H1 (cell line): Measurements from ENCODE around the gene PALM2AKAP2. TPM values are rescaled to one million over a fixed set of nuclear protein-coding genes. Genes with fewer than 3 reads are reported as not detected.

Source experiments
- CTCF ChIA-PET: fragments of 300-600 bp; sonication (Branson Sonifier 250); formaldehyde crosslinking; loops from one replicate; lab custom pipeline; 2021; ENCODE audit not compliant: partially characterized antibody; lab: Charles Lee
- POLR2A ChIA-PET: fragments of 300-600 bp; sonication (Branson Sonifier 250); formaldehyde crosslinking; loops from one replicate; lab custom pipeline; 2021; ENCODE audit warnings: inconsistent platforms; ENCODE audit not compliant: partially characterized antibody; lab: Charles Lee
- DNase-seq, 2 experiments: peaks; one replicate each; pipeline versions ENCODE4 v3.0.0 to v3.0.0-alpha.2; 2010 to 2022; ENCODE audit warnings: low spot score in 2 of 2, low read depth in 1 of 2, mixed read lengths in 1 of 2
- FAIRE-seq: peaks from 2 replicates; lab custom pipeline; 2011; peaks lifted over from hg19 to GRCh38; lab: Jason Lieb, UNC
- H2AFZ ChIP-seq: 2 replicates; pipeline ENCODE4 v1.8.1; 2012; ENCODE audit warnings: low read length, inconsistent platforms
- H2AK5ac ChIP-seq: 2 replicates; pipeline ENCODE4 v1.6.1; 2013; ENCODE audit warnings: low read depth, low read length
- H2BK120ac ChIP-seq: replicated peaks from 2 replicates; pipeline ENCODE3; 2013; ENCODE audit warnings: low read depth, low read length, inconsistent platforms
- H2BK12ac ChIP-seq: 2 replicates; pipeline ENCODE4 v1.6.1; 2013; ENCODE audit warnings: low read depth, low read length
- H2BK15ac ChIP-seq: 2 replicates; pipeline ENCODE4 v1.6.1; 2013; ENCODE audit warnings: low read length
- H2BK20ac ChIP-seq: 2 replicates; pipeline ENCODE4 v1.6.1; 2013; ENCODE audit warnings: low read length
- H2BK5ac ChIP-seq: 2 replicates; pipeline ENCODE4 v1.6.1; 2013; ENCODE audit warnings: low read depth, low read length
- H3K14ac ChIP-seq: 2 replicates; pipeline ENCODE4 v1.6.1; 2013; ENCODE audit warnings: inconsistent platforms; ENCODE audit not compliant: insufficient read length
- H3K18ac ChIP-seq: 2 replicates; pipeline ENCODE4 v1.6.1; 2013; ENCODE audit warnings: low read length; ENCODE audit errors: extremely low read depth
- H3K23ac ChIP-seq: 2 replicates; pipeline ENCODE4 v1.6.1; 2013; ENCODE audit warnings: inconsistent platforms; ENCODE audit not compliant: insufficient read length
- H3K23me2 ChIP-seq: 2 replicates; pipeline ENCODE4 v1.6.1; 2013; ENCODE audit warnings: low read depth, low read length
- H3K27ac ChIP-seq: 2 replicates; pipeline ENCODE4 v1.6.1; 2011; ENCODE audit warnings: low read depth, low read length, inconsistent platforms
- H3K27me3 ChIP-seq, 4 experiments: replicated peaks in 1 of 4; 1 replicate in 1 of 4; 2 replicates in 3 of 4; pipeline versions ENCODE4 v1.6.1 to v1.8.1; 2011 to 2013; ENCODE audit warnings: low read length in 3 of 4, mild to moderate bottlenecking in 3 of 4, inconsistent platforms in 2 of 4, mixed read lengths in 2 of 4, moderate library complexity in 1 of 4; ENCODE audit not compliant: control insufficient read depth in 3 of 4, insufficient read depth in 3 of 4; ENCODE audit errors: extremely low read depth in 1 of 4
- H3K36me3 ChIP-seq, 4 experiments: 2 replicates each; pipeline versions ENCODE4 v1.6.1 to v1.8.1; 2011 to 2013; ENCODE audit warnings: mild to moderate bottlenecking in 4 of 4, low read length in 3 of 4, moderate library complexity in 2 of 4, control low read depth in 1 of 4, inconsistent platforms in 1 of 4; ENCODE audit not compliant: insufficient read depth in 4 of 4, control insufficient read depth in 2 of 4
- H3K4ac ChIP-seq: replicated peaks from 2 replicates; pipeline ENCODE3; 2013; ENCODE audit warnings: low read length, low read depth, mixed read lengths, inconsistent platforms; ENCODE audit not compliant: insufficient read length
- H3K4me1 ChIP-seq, 4 experiments: replicated peaks in 1 of 4; 1 replicate in 1 of 4; 2 replicates in 3 of 4; pipeline versions ENCODE4 v1.6.1 to v1.8.1; 2011 to 2013; ENCODE audit warnings: low read length in 3 of 4, inconsistent platforms in 2 of 4, mixed read lengths in 1 of 4; ENCODE audit not compliant: insufficient read depth in 4 of 4, control insufficient read depth in 3 of 4
- H3K4me2 ChIP-seq, 2 experiments: 2 replicates each; pipeline versions ENCODE4 v1.6.1 to v1.8.1; 2011 to 2013; ENCODE audit warnings: low read depth in 2 of 2, low read length in 2 of 2, control low read depth in 1 of 2, inconsistent platforms in 1 of 2, mild to moderate bottlenecking in 1 of 2; ENCODE audit not compliant: insufficient read depth in 1 of 2
- H3K4me3 ChIP-seq, 4 experiments: fragments of 200-600, 300-600 bp in 1 of 4; sonication (generic), shearing (Covaris generic), sonication (Bioruptor Twin) in 1 of 4; 2 replicates each; pipeline versions ENCODE4 v1.5.1 to v1.8.1; 2011 to 2016; ENCODE audit warnings: low read length in 4 of 4, low read depth in 3 of 4, control low read depth in 2 of 4, inconsistent platforms in 2 of 4, mild to moderate bottlenecking in 2 of 4, mixed read lengths in 1 of 4, moderate library complexity in 1 of 4; ENCODE audit not compliant: insufficient read depth in 2 of 4; ENCODE audit errors: extremely low read depth in 1 of 4
- H3K56ac ChIP-seq: replicated peaks from 2 replicates; pipeline ENCODE3; 2013; ENCODE audit warnings: low read depth, mild to moderate bottlenecking, mixed read lengths, low read length, inconsistent platforms; ENCODE audit not compliant: insufficient read length
- H3K79me1 ChIP-seq: 2 replicates; pipeline ENCODE4 v1.6.1; 2013; ENCODE audit warnings: low read depth, low read length, control low read depth
- H3K79me2 ChIP-seq, 2 experiments: 2 replicates each; pipeline versions ENCODE4 v1.6.1 to v1.8.1; 2012 to 2013; ENCODE audit warnings: low read length in 2 of 2, mild to moderate bottlenecking in 2 of 2, inconsistent platforms in 1 of 2; ENCODE audit not compliant: insufficient read depth in 2 of 2, control insufficient read depth in 1 of 2
- H3K9ac ChIP-seq, 4 experiments: replicated peaks in 1 of 4; 1 replicate in 1 of 4; 2 replicates in 3 of 4; pipeline versions ENCODE4 v1.6.1 to v1.8.1; 2011 to 2013; ENCODE audit warnings: low read depth in 3 of 4, low read length in 3 of 4, control low read depth in 2 of 4, mild to moderate bottlenecking in 2 of 4, moderate library complexity in 2 of 4, inconsistent platforms in 1 of 4; ENCODE audit errors: extremely low read depth in 1 of 4
- H3K9me3 ChIP-seq, 2 experiments: 2 replicates each; pipeline versions ENCODE4 v1.6.1 to v1.8.1; 2012 to 2013; ENCODE audit warnings: mild to moderate bottlenecking in 2 of 2, moderate library complexity in 2 of 2, control low read depth in 1 of 2, inconsistent platforms in 1 of 2, low read depth in 1 of 2, low read length in 1 of 2, mixed read lengths in 1 of 2; ENCODE audit not compliant: insufficient read depth in 2 of 2
- H4K20me1 ChIP-seq, 2 experiments: replicated peaks in 1 of 2; 2 replicates each; pipeline versions ENCODE3 to v1.8.1; 2011 to 2013; ENCODE audit warnings: inconsistent platforms in 2 of 2, low read length in 2 of 2, mild to moderate bottlenecking in 1 of 2; ENCODE audit not compliant: insufficient read depth in 2 of 2, control insufficient read depth in 1 of 2
- H4K5ac ChIP-seq: 2 replicates; pipeline ENCODE4 v1.6.1; 2013; ENCODE audit warnings: low read length, low read depth, mixed read lengths, inconsistent platforms; ENCODE audit not compliant: insufficient read length
- H4K8ac ChIP-seq: 2 replicates; pipeline ENCODE4 v1.8.0; 2013; ENCODE audit warnings: mild to moderate bottlenecking, moderate library complexity, low read length, inconsistent platforms; ENCODE audit not compliant: insufficient read depth; ENCODE audit errors: extremely low read depth
- H4K91ac ChIP-seq: replicated peaks from 2 replicates; pipeline ENCODE3; 2013; ENCODE audit warnings: low read length, mixed read lengths, inconsistent platforms; ENCODE audit not compliant: insufficient read length
- ATF3 ChIP-seq: IDR thresholded peaks from 2 replicates; pipeline ENCODE4 v1.6.1; 2011; ENCODE audit warnings: low read depth, mild to moderate bottlenecking, low read length; ENCODE audit not compliant: insufficient read depth
- CBX8 ChIP-seq: fragments of 300-800, 300-1000 bp; sonication (generic); IDR thresholded peaks from 2 replicates; pipeline ENCODE4 v1.7.1; 2016; ENCODE audit warnings: low read depth, low read length, borderline replicate concordance
- CHD2 ChIP-seq: IDR thresholded peaks from 2 replicates; pipeline ENCODE4 v1.6.1; 2012; ENCODE audit warnings: low read length, improper control_type of control experiment
- FOSL1 ChIP-seq: IDR thresholded peaks from 2 replicates; pipeline ENCODE4 v1.6.1; 2011; ENCODE audit warnings: mild to moderate bottlenecking, low read depth, low read length, moderate library complexity; ENCODE audit not compliant: insufficient read depth
- KDM5A ChIP-seq: fragments of 200-600 bp; IDR thresholded peaks from 2 replicates; pipeline ENCODE4 v1.7.1; 2012; ENCODE audit warnings: mild to moderate bottlenecking, low read length, inconsistent platforms, mixed read lengths
- RNF2 ChIP-seq: fragments of 200-900, 300-1000 bp; sonication (generic); IDR thresholded peaks from 2 replicates; pipeline ENCODE4 v1.7.1; 2016; ENCODE audit warnings: borderline replicate concordance, low read depth, mild to moderate bottlenecking, antibody characterized with exemption, low read length; ENCODE audit not compliant: poor library complexity, severe bottlenecking; ENCODE audit errors: missing control alignments
- RXRA ChIP-seq: IDR thresholded peaks from 2 replicates; pipeline ENCODE4 v1.6.1; 2011; ENCODE audit warnings: low read depth, mild to moderate bottlenecking, low read length, moderate library complexity; ENCODE audit not compliant: insufficient read depth
- SIRT6 ChIP-seq: IDR thresholded peaks from one replicate; pipeline ENCODE4 v1.7.1; 2012; ENCODE audit warnings: low read length, inconsistent platforms
- SRF ChIP-seq: IDR thresholded peaks from 2 replicates; pipeline ENCODE4 v1.6.1; 2011; ENCODE audit warnings: mild to moderate bottlenecking, low read depth, low read length, moderate library complexity
- TBP ChIP-seq: IDR thresholded peaks from 2 replicates; pipeline ENCODE4 v1.6.1; 2011; ENCODE audit warnings: low read depth, low read length, improper control_type of control experiment
- TCF12 ChIP-seq: IDR thresholded peaks from 2 replicates; pipeline ENCODE4 v1.6.1; 2011; ENCODE audit warnings: low read depth, mild to moderate bottlenecking, low read length
- YY1 ChIP-seq: IDR thresholded peaks from 2 replicates; pipeline ENCODE4 v1.6.1; 2011; ENCODE audit warnings: low read depth, mild to moderate bottlenecking, low read length
- WGBS, 2 experiments: shearing (Covaris generic) in 1 of 2; methylation state at CpG; one replicate each; pipeline versions ENCODE4 v1.1.6 to v1.1.7; 2013 to 2015; ENCODE audit warnings: low lambda C conversion rate in 2 of 2, mixed read lengths in 2 of 2, inconsistent platforms in 1 of 2, low coverage in 1 of 2, missing lambda C conversion rate in 1 of 2; ENCODE audit not compliant: insufficient replicate concordance in 2 of 2, insufficient coverage in 1 of 2, insufficient read length in 1 of 2; ENCODE audit errors: extremely low coverage in 1 of 2, missing lambda C conversion rate in 1 of 2; 5-methylcytosine and 5-hydroxymethylcytosine counted together
- polyA plus RNA-seq, 7 experiments: library from polyadenylated mRNA; depleted of rRNA in 3 of 7; stranded (reverse) in 5 of 7; unstranded in 2 of 7; fragments of >200 nt in 5 of 7; fragments of 200-250 nt in 2 of 7; gene quantifications; 1 replicate in 5 of 7; 2 replicates in 1 of 7; 4 replicates in 1 of 7; pipeline versions ENCODE4 v1.2.1 to v1.2.3, GENCODE V29; 2011 to 2013; ENCODE audit warnings: missing spikeins in 2 of 7, mixed read lengths in 2 of 7
- total RNA-seq: library from RNA; stranded (reverse); fragmentation: NEBNext Ultra II Directional; extraction: Animal tissue kit (Norgen Biotek cat#: 25700); gene quantifications from 2 replicates; pipeline ENCODE4 v1.2.1, GENCODE V29; 2021

Gene PALM2AKAP2
- total and polyA plus RNA-seq, 2 of the 8 experiments (the other 6 are each of a cell fraction or from before 2014, with no cell fraction given), result 0.38 to 20.5 TPM

- Histone ChIP-seq H3K79me1 (peaks cover 2% of the 10 kb centered on the region; the same call in 1 of the 2 replicates), H4K91ac (no peak overlapping the region), H2AK5ac (no peak overlapping the region)
- no peak for FAIRE-seq
- TF ChIP-seq FOSL1 (no peak), YY1 (no peak), ATF3 (no peak), TBP (no peak), RXRA (no peak), TCF12 (no peak), SRF (no peak), RNF2 (no peak), CBX8 (no peak), KDM5A (no peak), SIRT6 (no peak), CHD2 (no peak)
- TF ChIP-seq, all 59 proteins: peak for 0
- H3K79me2 ChIP-seq, result no peaks in the 10 kb centered on the region
- no peak overlapping the region for H3K18ac ChIP-seq
- no peak overlapping the region for H3K23ac ChIP-seq
- H2BK20ac ChIP-seq, result no peak overlapping the region
- H3K9ac ChIP-seq, result no peak overlapping the region
- H3K9me3 ChIP-seq, result no peaks in the 10 kb centered on the region
- H3K27ac ChIP-seq, result no peak overlapping the region
- H3K4me1 ChIP-seq, result no peaks in the 10 kb centered on the region
- CTCF ChIA-PET, result no interaction called here
- no peak overlapping the region for H2BK120ac ChIP-seq
- H4K20me1 ChIP-seq, result no peaks in the 10 kb centered on the region
- no peaks in the 10 kb centered on the region for H3K27me3 ChIP-seq
- no peak overlapping the region for H3K4me2 ChIP-seq
- WGBS, 2 experiments, result 94% methylated on average over 3 of the region's 3 CpGs; no CpG with 5 or more reads in 1 of the 2 experiments
- no peak overlapping the region for H2AFZ ChIP-seq
- H3K4ac ChIP-seq, result no peak overlapping the region
- no peak overlapping the region for H4K8ac ChIP-seq
- no peaks in the 10 kb centered on the region for H3K23me2 ChIP-seq
- H2BK12ac ChIP-seq, result no peak overlapping the region
- H3K56ac ChIP-seq, result no peak overlapping the region
- H3K36me3 ChIP-seq, result no peaks in the 10 kb centered on the region
- no peak overlapping the region for H2BK15ac ChIP-seq
- H2BK5ac ChIP-seq, result no peak overlapping the region
- POLR2A ChIA-PET, result no interaction called here
- H3K4me3 ChIP-seq, result no peak overlapping the region
- H4K5ac ChIP-seq, result no peak overlapping the region
- DNase-seq, result no peak
- no peak overlapping the region for H3K14ac ChIP-seq
Measured at GRCh38 chr9:109828254-109828653, 48.3 kb downstream of the PALM2AKAP2 start.
